Testis (tissue), 2 donors: ENCODE data around the gene ZBTB43.

ENCODE experiments used
- POLR2A ChIP-seq: fragments of 450-650 bp; IDR thresholded peaks from one replicate; pipeline ENCODE4 v1.6.1; 2017; ENCODE audit warnings: antibody characterized with exemption, mild to moderate bottlenecking, moderate library complexity
- TF ChIP-seq, protein P1 (sequence below), 3 experiments: fragments of 450-650 bp in 2 of 3; fragments of 200-600 bp in 1 of 3; sonication (generic) in 1 of 3; IDR thresholded peaks; one replicate each; pipeline ENCODE4 v1.5.1; 2016 to 2019; ENCODE audit warnings: antibody characterized with exemption in 3 of 3, mild to moderate bottlenecking in 2 of 3, moderate library complexity in 1 of 3

DNA sequence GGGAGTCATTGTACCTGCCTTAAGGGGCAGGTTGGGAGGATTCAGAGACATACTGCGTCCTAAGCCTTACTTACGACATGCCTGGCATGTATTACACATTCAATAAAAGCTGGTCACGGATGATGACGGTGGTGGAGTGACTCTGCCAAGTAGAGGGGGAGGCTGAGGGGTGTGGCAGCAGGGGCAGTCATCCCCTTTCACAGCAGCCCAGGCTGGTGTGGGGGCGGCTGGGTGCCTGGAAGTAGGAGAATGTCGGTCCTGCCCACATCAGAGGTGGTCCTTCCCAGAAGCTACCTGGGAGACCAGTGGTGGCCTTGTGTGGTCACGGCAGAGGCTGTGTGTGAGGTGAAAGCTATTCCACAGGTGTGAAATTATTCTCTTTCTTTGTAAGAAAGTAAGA, 64.5 kb downstream of the ZBTB43 start:
- TF ChIP-seq, protein P1, sequence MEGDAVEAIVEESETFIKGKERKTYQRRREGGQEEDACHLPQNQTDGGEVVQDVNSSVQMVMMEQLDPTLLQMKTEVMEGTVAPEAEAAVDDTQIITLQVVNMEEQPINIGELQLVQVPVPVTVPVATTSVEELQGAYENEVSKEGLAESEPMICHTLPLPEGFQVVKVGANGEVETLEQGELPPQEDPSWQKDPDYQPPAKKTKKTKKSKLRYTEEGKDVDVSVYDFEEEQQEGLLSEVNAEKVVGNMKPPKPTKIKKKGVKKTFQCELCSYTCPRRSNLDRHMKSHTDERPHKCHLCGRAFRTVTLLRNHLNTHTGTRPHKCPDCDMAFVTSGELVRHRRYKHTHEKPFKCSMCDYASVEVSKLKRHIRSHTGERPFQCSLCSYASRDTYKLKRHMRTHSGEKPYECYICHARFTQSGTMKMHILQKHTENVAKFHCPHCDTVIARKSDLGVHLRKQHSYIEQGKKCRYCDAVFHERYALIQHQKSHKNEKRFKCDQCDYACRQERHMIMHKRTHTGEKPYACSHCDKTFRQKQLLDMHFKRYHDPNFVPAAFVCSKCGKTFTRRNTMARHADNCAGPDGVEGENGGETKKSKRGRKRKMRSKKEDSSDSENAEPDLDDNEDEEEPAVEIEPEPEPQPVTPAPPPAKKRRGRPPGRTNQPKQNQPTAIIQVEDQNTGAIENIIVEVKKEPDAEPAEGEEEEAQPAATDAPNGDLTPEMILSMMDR (IDR thresholded peaks at IDR 0.05), result no peak
- TF ChIP-seq POLR2A, result no peak
